GM19328 (cell line): Measurements from ENCODE around the gene KRT76.

Experiments
- ATAC-seq: cut with Tn5 transposase; IDR thresholded peaks from one replicate; pipeline ENCODE4 v1.9.1; 2021; ENCODE audit warnings: mild to moderate bottlenecking, moderate library complexity; ENCODE audit not compliant: unreplicated experiment

The KRT76 gene

GRCh38 chr12:52813203-52813819 lies 36.2 kb upstream of the KRT76 start:
- ATAC-seq = no peak

- no peak for ATAC-seq
Observed at GRCh38 chr12:52812749-52813148, 35.6 kb upstream of the KRT76 start.

- no peak for ATAC-seq
Observed at GRCh38 chr12:52812073-52812400, 34.9 kb upstream of the KRT76 start.

GRCh38 chr12:52811191-52812072 lies 34.3 kb upstream of the KRT76 start:
- ATAC-seq = no peak

GRCh38 chr12:52810554-52810953 lies 33.4 kb upstream of the KRT76 start:
- no peak for ATAC-seq

GRCh38 chr12:52809166-52809565 lies 32.0 kb upstream of the KRT76 start:
- no peak for ATAC-seq

- ATAC-seq = no peak
Observed at GRCh38 chr12:52808573-52809160, 31.5 kb upstream of the KRT76 start.

- no peak for ATAC-seq
Observed at GRCh38 chr12:52807544-52808470, 30.7 kb upstream of the KRT76 start.

GRCh38 chr12:52806821-52807543 lies 29.8 kb upstream of the KRT76 start:
- no peak for ATAC-seq

- ATAC-seq = no peak
Observed at GRCh38 chr12:52806169-52806811, 29.1 kb upstream of the KRT76 start.

GRCh38 chr12:52805739-52806138 lies 28.6 kb upstream of the KRT76 start:
- ATAC-seq = no peak

- no peak for ATAC-seq
Observed at GRCh38 chr12:52805000-52805399, 27.9 kb upstream of the KRT76 start.

GRCh38 chr12:52802442-52802841 lies 25.3 kb upstream of the KRT76 start:
- ATAC-seq = no peak

GRCh38 chr12:52801773-52802172 lies 24.6 kb upstream of the KRT76 start:
- ATAC-seq = no peak

- ATAC-seq = no peak
Observed at GRCh38 chr12:52800259-52800917, 23.2 kb upstream of the KRT76 start.

- ATAC-seq = no peak
Observed at GRCh38 chr12:52799505-52800211, 22.5 kb upstream of the KRT76 start.

GRCh38 chr12:52798671-52799504 lies 21.7 kb upstream of the KRT76 start:
- ATAC-seq = no peak
